ENCODE measurements around the gene MTHFR.

DNA sequence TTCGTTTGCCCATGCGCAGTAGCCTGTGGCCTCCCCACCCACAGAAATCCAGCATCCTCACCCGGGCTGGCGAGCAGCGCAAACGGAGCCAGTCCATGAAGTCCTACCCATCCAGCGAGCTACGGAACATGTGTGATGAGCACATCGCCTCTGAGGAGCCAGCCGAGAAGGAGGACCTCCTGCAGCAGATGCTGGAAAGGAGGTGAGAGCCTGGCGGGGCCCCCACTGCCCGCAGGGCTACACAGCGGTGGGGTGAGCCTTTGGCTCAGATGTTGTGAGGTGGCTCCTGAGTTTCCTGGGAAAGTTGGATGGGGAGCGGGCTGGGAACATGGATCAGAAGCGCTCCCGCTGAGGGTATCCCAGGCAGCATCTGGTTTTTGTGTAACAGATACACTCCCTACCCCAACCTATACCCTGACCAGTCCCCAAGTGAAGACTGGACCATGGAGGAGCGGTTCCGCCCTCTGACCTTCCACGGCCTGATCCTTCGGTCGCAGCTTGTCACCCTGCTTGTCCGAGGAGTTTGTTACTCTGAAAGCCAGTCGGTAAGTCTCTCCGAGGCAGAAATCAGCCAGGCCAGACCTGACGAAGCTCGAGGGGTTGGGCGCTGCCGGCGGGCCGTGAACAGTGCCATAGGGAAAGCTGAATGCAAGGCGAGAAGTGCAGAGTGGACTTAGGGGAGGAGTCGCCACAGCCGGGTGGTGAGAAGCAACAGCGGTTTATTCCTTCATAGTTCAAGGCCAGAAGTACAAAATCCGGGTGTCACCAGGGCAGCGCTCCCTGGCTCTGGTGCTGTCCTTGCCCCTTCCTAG, 31.4 kb upstream of the MTHFR start:
- TF ChIP-seq, protein P1, sequence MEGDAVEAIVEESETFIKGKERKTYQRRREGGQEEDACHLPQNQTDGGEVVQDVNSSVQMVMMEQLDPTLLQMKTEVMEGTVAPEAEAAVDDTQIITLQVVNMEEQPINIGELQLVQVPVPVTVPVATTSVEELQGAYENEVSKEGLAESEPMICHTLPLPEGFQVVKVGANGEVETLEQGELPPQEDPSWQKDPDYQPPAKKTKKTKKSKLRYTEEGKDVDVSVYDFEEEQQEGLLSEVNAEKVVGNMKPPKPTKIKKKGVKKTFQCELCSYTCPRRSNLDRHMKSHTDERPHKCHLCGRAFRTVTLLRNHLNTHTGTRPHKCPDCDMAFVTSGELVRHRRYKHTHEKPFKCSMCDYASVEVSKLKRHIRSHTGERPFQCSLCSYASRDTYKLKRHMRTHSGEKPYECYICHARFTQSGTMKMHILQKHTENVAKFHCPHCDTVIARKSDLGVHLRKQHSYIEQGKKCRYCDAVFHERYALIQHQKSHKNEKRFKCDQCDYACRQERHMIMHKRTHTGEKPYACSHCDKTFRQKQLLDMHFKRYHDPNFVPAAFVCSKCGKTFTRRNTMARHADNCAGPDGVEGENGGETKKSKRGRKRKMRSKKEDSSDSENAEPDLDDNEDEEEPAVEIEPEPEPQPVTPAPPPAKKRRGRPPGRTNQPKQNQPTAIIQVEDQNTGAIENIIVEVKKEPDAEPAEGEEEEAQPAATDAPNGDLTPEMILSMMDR (IDR thresholded peaks at IDR 0.05 in 4 of 5, conservative IDR thresholded peaks at IDR 0.05 in 1 of 5) = no peak
- no peak for TF ChIP-seq POLR2A (IDR thresholded peaks at IDR 0.05)

Measured in gastrocnemius medialis (tissue), 4 donors.